ENCODE results near the gene UNC5C. TPM values are rescaled to one million over a fixed set of nuclear protein-coding genes. Genes with fewer than 3 reads are reported as not detected.

UNC5C gene
- total and polyA plus RNA-seq, 2 of the 8 experiments (the other 6 are each of a cell fraction or from before 2014, with no cell fraction given): 0.30 to 1.3 TPM

DNA sequence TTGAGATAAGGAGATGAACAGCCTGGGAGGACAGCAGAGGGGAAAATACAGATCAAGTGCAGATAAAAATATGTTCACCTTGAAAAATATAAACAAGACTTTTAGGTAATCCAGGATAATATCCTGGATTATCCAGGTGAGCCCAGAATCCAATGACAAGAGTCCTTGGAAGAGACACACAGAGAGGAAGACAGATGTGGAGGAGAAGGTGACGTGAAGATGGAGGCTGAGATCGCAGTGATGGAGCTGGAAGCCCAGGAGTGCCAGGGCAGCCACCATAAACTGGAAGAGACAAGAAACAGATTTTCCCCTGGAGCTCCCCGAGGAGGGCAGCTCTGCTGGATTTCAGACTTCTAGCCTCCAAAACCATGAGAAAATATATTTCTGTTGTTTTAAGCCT is 230.7 kb downstream of the UNC5C start:
- Histone ChIP-seq H4K5ac (ENCODE audit: insufficient read length, low read depth, low read length) (no peak overlapping the region), H3K4me1 (replicated peaks in 1 of 4; ENCODE audit: control insufficient read depth in 3 of 4, insufficient read depth in 4 of 4, low read length in 3 of 4) (no peaks in the 10 kb centered on the region; a peak in 1 of 7 replicates), H2BK20ac (ENCODE audit: low read length) (no peak overlapping the region), H3K9ac (replicated peaks in 1 of 4; ENCODE audit: extremely low read depth in 1 of 4, low read depth in 3 of 4, low read length in 3 of 4) (no peak overlapping the region), H3K79me1 (ENCODE audit: low read depth, low read length) (no peaks in the 10 kb centered on the region), H3K4ac (replicated peaks; ENCODE audit: insufficient read length, low read depth, low read length) (no peak overlapping the region), H3K36me3 (ENCODE audit: control insufficient read depth in 2 of 4, insufficient read depth in 4 of 4, low read length in 3 of 4) (no peaks in the 10 kb centered on the region), H3K23me2 (ENCODE audit: low read depth, low read length) (no peaks in the 10 kb centered on the region), H4K20me1 (replicated peaks in 1 of 2; ENCODE audit: control insufficient read depth in 1 of 2, insufficient read depth in 2 of 2, low read length in 2 of 2) (no peaks in the 10 kb centered on the region), H2AFZ (ENCODE audit: low read length) (no peak overlapping the region), H3K18ac (ENCODE audit: extremely low read depth, low read length) (no peak overlapping the region), H2BK15ac (ENCODE audit: low read length) (no peak overlapping the region), H4K8ac (ENCODE audit: extremely low read depth, insufficient read depth, low read length) (no peak overlapping the region), H3K27ac (ENCODE audit: low read depth, low read length) (no peak overlapping the region), H3K4me2 (ENCODE audit: insufficient read depth in 1 of 2, low read depth in 2 of 2, low read length in 2 of 2) (no peak overlapping the region), H2BK5ac (ENCODE audit: low read depth, low read length) (no peak overlapping the region), H2BK120ac (replicated peaks; ENCODE audit: low read depth, low read length) (no peak overlapping the region), H3K23ac (ENCODE audit: insufficient read length) (no peak overlapping the region), H4K91ac (replicated peaks; ENCODE audit: insufficient read length, low read length) (no peak overlapping the region), H3K56ac (replicated peaks; ENCODE audit: insufficient read length, low read depth, low read length) (no peak overlapping the region), H3K27me3 (replicated peaks in 1 of 4; ENCODE audit: control insufficient read depth in 3 of 4, extremely low read depth in 1 of 4, insufficient read depth in 3 of 4, low read length in 3 of 4) (no peaks in the 10 kb centered on the region), H3K14ac (ENCODE audit: insufficient read length) (no peak overlapping the region), H2AK5ac (ENCODE audit: low read depth, low read length) (no peak overlapping the region), H3K4me3 (ENCODE audit: extremely low read depth in 1 of 4, insufficient read depth in 2 of 4, low read depth in 3 of 4, low read length in 4 of 4) (no peak overlapping the region), H3K9me3 (ENCODE audit: insufficient read depth in 2 of 2, low read depth in 1 of 2, low read length in 1 of 2) (no peaks in the 10 kb centered on the region), H2BK12ac (ENCODE audit: low read depth, low read length) (no peak overlapping the region), H3K79me2 (ENCODE audit: control insufficient read depth in 1 of 2, insufficient read depth in 2 of 2, low read length in 2 of 2) (no peaks in the 10 kb centered on the region)
- no peak for DNase-seq (ENCODE audit: low read depth in 1 of 2, low spot score in 2 of 2)
- ChIA-PET POLR2A (ENCODE audit: partially characterized antibody) (no interaction called here), CTCF (ENCODE audit: partially characterized antibody) (no interaction called here)
- TF ChIP-seq JUN (IDR thresholded peaks at IDR 0.05; ENCODE audit: low read depth, low read length) (no peak), POU5F1 (IDR thresholded peaks at IDR 0.05; ENCODE audit: low read depth, low read length) (no peak), CREB1 (IDR thresholded peaks at IDR 0.05) (no peak), CTBP2 (IDR thresholded peaks at IDR 0.05; ENCODE audit: borderline replicate concordance, insufficient read depth, insufficient read length, low read length) (no peak), FOSL1 (IDR thresholded peaks at IDR 0.05; ENCODE audit: insufficient read depth, low read depth, low read length) (no peak), TBP (IDR thresholded peaks at IDR 0.05; ENCODE audit: low read depth, low read length) (no peak), JUND (IDR thresholded peaks at IDR 0.05; ENCODE audit: low read length) (no peak)
- 87% methylated on average over 3 of the region's 3 CpGs; no CpG with 5 or more reads in 1 of the 2 experiments for WGBS, 2 experiments (ENCODE audit: extremely low coverage in 1 of 2, insufficient coverage in 1 of 2, insufficient read length in 1 of 2, insufficient replicate concordance in 2 of 2, low coverage in 1 of 2, low lambda C conversion rate in 2 of 2, missing lambda C conversion rate in 1 of 2)
- no peak for FAIRE-seq
